ENCODE measurements around the gene CYBC1. TPM values are rescaled to one million over a fixed set of nuclear protein-coding genes. Genes with fewer than 3 reads are reported as not detected.
"Not testable (repeated sequence)": the region's sequence is repeated elsewhere in the genome, so short reads cannot be mapped to it uniquely, and the experiment has no call there.

CYBC1 gene
- total RNA-seq, 4 donors from 2014 or later: 79.2 to 103 (median 88.0) TPM

DNA sequence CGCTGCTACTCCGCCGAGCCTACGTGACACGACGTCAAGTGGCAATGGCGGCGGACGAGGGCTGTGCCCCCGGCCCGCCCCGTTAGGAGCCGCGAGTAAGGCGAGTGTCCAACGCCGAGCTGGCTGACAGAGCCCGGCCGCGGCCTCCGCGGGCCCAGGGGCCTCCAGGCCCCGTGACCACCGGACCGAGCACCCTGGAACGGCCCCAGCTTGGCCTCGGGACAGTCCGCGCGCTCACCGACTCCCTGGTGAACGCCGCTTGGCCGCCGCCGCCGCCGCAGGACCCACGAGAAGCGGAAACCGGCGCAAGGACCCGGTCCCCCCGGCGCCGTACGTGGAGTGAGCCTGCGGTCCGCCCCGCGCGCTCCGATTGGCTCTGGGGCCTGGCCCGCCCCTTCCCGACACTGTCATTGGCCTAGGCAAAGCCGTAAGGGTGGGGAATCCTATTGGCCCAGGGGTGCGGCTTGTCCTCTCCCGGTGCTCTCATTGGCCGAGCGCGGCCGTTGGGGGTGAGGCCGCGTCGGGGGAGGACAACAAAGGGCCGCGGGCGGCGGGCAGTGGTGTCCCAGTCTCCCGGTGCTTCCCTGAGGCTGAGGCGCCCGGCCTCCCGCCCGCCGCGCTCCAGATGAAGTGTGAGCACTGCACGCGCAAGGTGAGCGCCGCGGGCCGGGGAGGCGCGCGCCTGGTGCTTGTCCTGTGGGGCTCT is 7.8 kb upstream of the CYBC1 start, which contains the start of gene NARF:
TSS of gene NARF (plus strand) at position 563 of the 706 bp plus-strand sequence. CDS start at position 626, 63 bp downstream.
- Histone ChIP-seq H3K27ac (peak within 1 kb of the TSS; percentile 99 to 100 (median 100)), H3K27me3 (no peaks in the 10 kb centered on the region), H3K36me3 (peaks cover 0 to 34% (median 0%) of the 10 kb centered on the region in 3 donors), H3K4me3 (peak within 1 kb of the TSS; percentile 75 to 98 (median 94)), H3K4me1 (peaks cover 0 to 19% (median 5%) of the 10 kb centered on the region in 4 donors), H3K9me3 (no peaks in the 10 kb centered on the region)
- peak; percentile 95 to 99 (median 98) for DNase-seq
- TF ChIP-seq POLR2A (IDR thresholded peaks at IDR 0.05): peak; percentile 97 to 98
- TF ChIP-seq, protein P1, sequence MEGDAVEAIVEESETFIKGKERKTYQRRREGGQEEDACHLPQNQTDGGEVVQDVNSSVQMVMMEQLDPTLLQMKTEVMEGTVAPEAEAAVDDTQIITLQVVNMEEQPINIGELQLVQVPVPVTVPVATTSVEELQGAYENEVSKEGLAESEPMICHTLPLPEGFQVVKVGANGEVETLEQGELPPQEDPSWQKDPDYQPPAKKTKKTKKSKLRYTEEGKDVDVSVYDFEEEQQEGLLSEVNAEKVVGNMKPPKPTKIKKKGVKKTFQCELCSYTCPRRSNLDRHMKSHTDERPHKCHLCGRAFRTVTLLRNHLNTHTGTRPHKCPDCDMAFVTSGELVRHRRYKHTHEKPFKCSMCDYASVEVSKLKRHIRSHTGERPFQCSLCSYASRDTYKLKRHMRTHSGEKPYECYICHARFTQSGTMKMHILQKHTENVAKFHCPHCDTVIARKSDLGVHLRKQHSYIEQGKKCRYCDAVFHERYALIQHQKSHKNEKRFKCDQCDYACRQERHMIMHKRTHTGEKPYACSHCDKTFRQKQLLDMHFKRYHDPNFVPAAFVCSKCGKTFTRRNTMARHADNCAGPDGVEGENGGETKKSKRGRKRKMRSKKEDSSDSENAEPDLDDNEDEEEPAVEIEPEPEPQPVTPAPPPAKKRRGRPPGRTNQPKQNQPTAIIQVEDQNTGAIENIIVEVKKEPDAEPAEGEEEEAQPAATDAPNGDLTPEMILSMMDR (IDR thresholded peaks at IDR 0.05): peak in 2 of 6 experiments; percentile 4 to 12

DNA sequence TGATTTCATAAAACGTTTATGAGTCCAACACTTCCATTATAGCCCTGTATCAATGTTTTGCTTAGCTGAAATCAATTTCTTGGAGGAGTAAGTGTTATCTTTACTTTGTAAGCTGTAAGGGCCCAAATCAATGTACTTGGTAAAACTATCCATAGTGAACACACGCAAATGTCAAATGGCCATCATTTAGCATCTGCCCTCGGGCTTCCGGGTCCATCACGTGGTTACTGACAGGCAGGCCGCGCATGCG is 7.3 kb upstream of the CYBC1 start:
- Histone ChIP-seq H3K9me3 (no peaks in the 10 kb centered on the region), H3K4me1 (peaks cover 0 to 19% (median 5%) of the 10 kb centered on the region in 4 donors), H3K36me3 (peaks cover 0 to 29% (median 0%) of the 10 kb centered on the region in 3 donors), H3K27me3 (no peaks in the 10 kb centered on the region), H3K27ac (peak overlapping the region; percentile 99 to 100 (median 100)), H3K4me3 (peak overlapping the region; percentile 75 to 98 (median 94))
- TF ChIP-seq POLR2A (IDR thresholded peaks at IDR 0.05): no peak
- TF ChIP-seq, protein P1 (IDR thresholded peaks at IDR 0.05): no peak
- peak in 1 of 3 donors; percentile 94 for DNase-seq

DNA sequence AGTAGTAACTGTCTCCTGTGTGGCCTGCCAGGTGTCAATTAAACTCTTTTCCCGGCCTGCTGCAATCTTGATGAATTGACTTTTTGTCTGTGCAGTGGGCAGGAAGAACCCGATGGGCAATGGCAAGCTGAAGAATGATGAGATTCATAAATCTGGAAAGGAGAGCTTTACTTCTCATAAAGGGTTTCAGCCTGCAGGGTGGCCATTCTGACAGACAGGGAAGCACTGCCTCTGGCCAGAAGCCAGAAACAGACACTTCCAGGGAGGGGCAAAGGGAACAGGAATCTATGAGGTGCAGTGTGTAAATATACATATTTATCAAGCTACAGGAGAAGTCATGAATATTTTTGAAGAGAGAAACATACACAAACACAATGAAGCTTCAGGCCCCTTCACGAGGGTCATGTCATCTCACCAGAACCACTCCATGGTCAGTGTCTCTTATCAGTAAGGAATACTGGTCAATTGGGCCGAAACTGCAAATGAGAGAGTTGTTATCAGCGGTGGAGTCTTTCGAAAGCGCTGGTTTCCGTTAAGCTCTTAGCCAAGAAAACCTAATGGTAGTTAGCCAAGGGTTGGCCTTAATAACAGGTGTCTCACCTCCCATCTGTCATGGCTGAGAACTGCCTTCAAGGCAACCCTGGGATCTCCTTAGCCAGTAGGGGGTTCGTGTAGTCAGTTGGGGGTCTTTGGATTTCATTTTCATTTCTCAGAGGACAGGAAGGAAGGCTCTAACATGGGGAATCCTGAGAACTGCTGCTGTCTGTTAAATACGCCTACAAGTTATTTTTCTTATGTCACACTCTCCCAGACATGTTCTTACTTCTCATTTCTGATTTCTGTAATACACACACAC is 6.7 kb upstream of the CYBC1 start:
- DNase-seq: no peak
- Histone ChIP-seq H3K27me3 (no peaks in the 10 kb centered on the region), H3K4me1 (peaks cover 0 to 19% (median 5%) of the 10 kb centered on the region in 4 donors), H3K27ac (peak overlapping the region; percentile 99 to 100 (median 100)), H3K9me3 (no peaks in the 10 kb centered on the region), H3K4me3 (peak overlapping the region; percentile 75 to 98 (median 94)), H3K36me3 (peaks cover 0 to 23% (median 0%) of the 10 kb centered on the region in 3 donors)
- no peak for TF ChIP-seq POLR2A (IDR thresholded peaks at IDR 0.05)
- TF ChIP-seq, protein P1 (IDR thresholded peaks at IDR 0.05): no peak

DNA sequence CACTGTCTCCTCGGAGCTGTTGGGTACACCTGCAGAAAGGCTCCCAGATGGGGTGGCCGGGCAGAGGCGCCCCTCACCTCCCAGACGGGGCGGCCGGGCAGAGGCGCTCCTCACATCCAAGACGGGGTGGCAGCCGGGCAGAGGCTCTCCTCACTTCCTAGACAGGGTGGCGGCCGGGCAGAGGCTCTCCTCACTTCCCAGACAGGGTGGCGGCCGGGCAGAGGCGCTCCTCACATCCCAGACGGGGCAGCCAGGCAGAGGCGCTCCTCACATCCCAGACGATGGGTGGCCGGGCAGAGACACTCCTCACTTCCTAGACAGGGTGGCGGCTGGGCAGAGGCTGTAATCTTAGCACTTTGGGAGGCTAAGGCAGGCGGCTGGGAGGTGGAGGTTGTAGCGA is 3.2 kb upstream of the CYBC1 start:
- not testable (repeated sequence) for H3K36me3 ChIP-seq, DNase-seq, H3K4me3 ChIP-seq, H3K27ac ChIP-seq, H3K27me3 ChIP-seq, H3K9me3 ChIP-seq
- peaks cover 3 to 27% (median 9%) of the 10 kb centered on the region in 4 donors for H3K4me1 ChIP-seq

DNA sequence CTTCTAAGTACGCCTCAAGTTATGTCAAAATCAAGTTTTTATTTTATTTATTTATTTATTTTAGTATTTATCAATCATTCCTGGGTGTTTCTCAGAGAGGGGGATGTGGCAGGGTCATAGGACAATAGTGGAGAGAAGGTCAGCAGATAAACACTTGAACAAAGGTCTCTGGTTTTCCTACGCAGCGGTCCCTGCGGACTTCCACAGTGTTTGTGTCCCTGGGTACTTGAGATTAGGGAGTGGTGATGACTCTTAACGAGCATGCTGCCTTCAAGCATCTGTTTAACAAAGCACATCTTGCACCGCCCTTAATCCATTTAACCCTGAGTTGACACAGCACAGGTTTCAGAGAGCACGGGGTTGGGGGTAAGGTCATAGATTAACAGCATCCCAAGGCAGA is 2.6 kb upstream of the CYBC1 start:
- not testable (repeated sequence) for H3K36me3 ChIP-seq, H3K9me3 ChIP-seq, H3K27me3 ChIP-seq, H3K27ac ChIP-seq, H3K4me3 ChIP-seq, DNase-seq
- H3K4me1 ChIP-seq: peaks cover 3 to 27% (median 9%) of the 10 kb centered on the region in 4 donors

DNA sequence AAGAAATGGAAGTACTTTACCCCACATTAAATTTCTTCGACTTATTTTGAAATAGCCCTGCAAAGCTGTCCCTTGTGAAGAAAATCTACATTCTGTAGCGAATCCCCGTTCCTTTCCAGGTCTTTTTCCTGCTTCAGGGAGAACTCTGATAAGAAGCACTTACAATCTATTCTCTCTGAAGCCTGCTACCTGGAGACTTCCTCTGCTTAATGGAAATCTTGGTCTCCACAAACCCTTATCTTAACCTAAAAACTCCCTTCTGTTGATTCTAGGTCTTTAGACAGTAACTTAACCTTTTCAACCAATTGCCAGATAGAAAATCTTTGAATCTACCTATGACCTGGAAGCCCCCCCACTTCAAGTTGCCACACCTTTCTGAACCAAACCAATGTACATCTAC is 1.6 kb upstream of the CYBC1 start:
- no peak overlapping the region for H3K27ac ChIP-seq
- no peak for DNase-seq
- H3K4me1 ChIP-seq: peaks cover 0 to 25% (median 11%) of the 10 kb centered on the region in 4 donors

More for the DNA sequence above, 1.6 kb upstream of the CYBC1 start:
- Histone ChIP-seq H3K9me3 (no peaks in the 10 kb centered on the region), H3K27me3 (no peaks in the 10 kb centered on the region), H3K4me3 (no peak overlapping the region), H3K36me3 (no peaks in the 10 kb centered on the region)
- TF ChIP-seq POLR2A (IDR thresholded peaks at IDR 0.05): no peak
- TF ChIP-seq, protein P1 (IDR thresholded peaks at IDR 0.05): no peak
